ENCODE measurements around the gene SSRP1. TPM values are rescaled to one million over a fixed set of nuclear protein-coding genes. Genes with fewer than 3 reads are reported as not detected.

The SSRP1 gene
- total and polyA plus RNA-seq, 2 of the 4 experiments (the other 2 are of a cell fraction) = 106 to 146 TPM

- TF ChIP-seq RAD21 (IDR thresholded peaks at IDR 0.05; ENCODE audit: low read length) = 0 out of 2 replicates have a peak, but pooled peaks have one; percentile 11
- TF ChIP-seq MAZ (IDR thresholded peaks at IDR 0.05; ENCODE audit: borderline replicate concordance, low read depth, low read length) = peak; percentile 67
- TF ChIP-seq NFE2L2 (IDR thresholded peaks at IDR 0.05; ENCODE audit: low read depth, low read length) = no peak
These were observed 10.6 kb downstream of the SSRP1 start, which contains the start of gene TNKS1BP1 (continued) for GRCh38 chr11:57324886-57325734.
